HG03175 (cell line): Measurements from ENCODE around the gene SNRPD3.

ENCODE experiments used
- ATAC-seq: cut with Tn5 transposase; IDR thresholded peaks from one replicate; pipeline ENCODE4 v1.9.1; 2021; ENCODE audit warnings: mild to moderate bottlenecking, moderate library complexity; ENCODE audit not compliant: unreplicated experiment

SNRPD3 gene

GRCh38 chr22:24555165-24556039, at the start of gene SNRPD3:
SNRPD3 (plus strand) TSS chr22:24555999; CDS start chr22:24557675, 1,676 bp downstream.
- ATAC-seq: peak; percentile 77

GRCh38 chr22:24506802-24507438, 48.9 kb upstream of the SNRPD3 start:
- no peak for ATAC-seq

- ATAC-seq: no peak
Measured at GRCh38 chr22:24507716-24508115, 48.1 kb upstream of the SNRPD3 start.

GRCh38 chr22:24510637-24511625, 44.9 kb upstream of the SNRPD3 start:
- ATAC-seq: no peak

- ATAC-seq: no peak
Measured at GRCh38 chr22:24512043-24512442, 43.8 kb upstream of the SNRPD3 start.

GRCh38 chr22:24513378-24514240, 42.2 kb upstream of the SNRPD3 start:
- no peak for ATAC-seq

GRCh38 chr22:24514241-24515026, 41.4 kb upstream of the SNRPD3 start:
- ATAC-seq: no peak

- ATAC-seq: no peak
Measured at GRCh38 chr22:24515027-24515338, 40.8 kb upstream of the SNRPD3 start.

GRCh38 chr22:24516301-24516737, 39.5 kb upstream of the SNRPD3 start:
- ATAC-seq: no peak

- no peak for ATAC-seq
Measured at GRCh38 chr22:24517446-24517845, 38.4 kb upstream of the SNRPD3 start.

GRCh38 chr22:24518228-24518627, 37.6 kb upstream of the SNRPD3 start:
- no peak for ATAC-seq

GRCh38 chr22:24518771-24519485, 36.9 kb upstream of the SNRPD3 start:
- ATAC-seq: no peak

- ATAC-seq: no peak
Measured at GRCh38 chr22:24519496-24519895, 36.3 kb upstream of the SNRPD3 start.

GRCh38 chr22:24521791-24522245, 34.0 kb upstream of the SNRPD3 start:
- no peak for ATAC-seq

- no peak for ATAC-seq
Measured at GRCh38 chr22:24523873-24524272, 31.9 kb upstream of the SNRPD3 start.

GRCh38 chr22:24525416-24526037, 30.3 kb upstream of the SNRPD3 start:
- peak; percentile 78 for ATAC-seq

GRCh38 chr22:24526191-24526590, 29.6 kb upstream of the SNRPD3 start:
- ATAC-seq: no peak

- no peak for ATAC-seq
Measured at GRCh38 chr22:24529898-24530297, 25.9 kb upstream of the SNRPD3 start.
